Forelimb muscle (tissue), 1 donor: ENCODE data around the gene ASAP2. TPM values are rescaled to one million over a fixed set of nuclear protein-coding genes. Genes with fewer than 3 reads are reported as not detected.

Experiments used
- DNase-seq: peaks from one replicate; pipeline ENCODE4 v3.0.0-alpha.2; 2013; ENCODE audit warnings: low read depth
- polyA plus RNA-seq: library from polyadenylated mRNA; unstranded; fragments of 120-200 nt; gene quantifications from one replicate; pipeline ENCODE4 v1.2.1, GENCODE V29; 2013; ENCODE audit not compliant: insufficient read length

Gene ASAP2
- polyA plus RNA-seq, 1 donor, result 17.6 TPM

- DNase-seq, result no peak
Observed at GRCh38 chr2:9343524-9343923, 136.9 kb downstream of the ASAP2 start.

DNA sequence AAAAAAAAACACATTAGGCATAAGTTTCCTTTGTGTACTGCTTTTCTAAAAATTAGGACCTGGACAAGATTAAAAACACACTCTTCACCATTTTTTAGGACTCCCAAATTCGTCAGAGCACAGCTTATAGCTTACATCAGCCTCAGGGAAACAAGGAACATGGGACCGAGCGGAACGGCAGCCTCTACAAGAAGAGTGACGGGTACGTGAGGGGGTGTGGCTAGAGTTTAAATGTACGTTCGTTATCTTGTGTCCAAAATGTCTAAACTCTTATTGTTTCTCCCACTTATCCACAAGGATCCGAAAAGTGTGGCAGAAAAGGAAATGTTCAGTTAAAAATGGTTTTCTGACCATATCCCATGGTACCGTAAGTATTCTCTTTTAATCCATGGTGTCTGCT is 137.8 kb downstream of the ASAP2 start:
- no peak for DNase-seq

DNA sequence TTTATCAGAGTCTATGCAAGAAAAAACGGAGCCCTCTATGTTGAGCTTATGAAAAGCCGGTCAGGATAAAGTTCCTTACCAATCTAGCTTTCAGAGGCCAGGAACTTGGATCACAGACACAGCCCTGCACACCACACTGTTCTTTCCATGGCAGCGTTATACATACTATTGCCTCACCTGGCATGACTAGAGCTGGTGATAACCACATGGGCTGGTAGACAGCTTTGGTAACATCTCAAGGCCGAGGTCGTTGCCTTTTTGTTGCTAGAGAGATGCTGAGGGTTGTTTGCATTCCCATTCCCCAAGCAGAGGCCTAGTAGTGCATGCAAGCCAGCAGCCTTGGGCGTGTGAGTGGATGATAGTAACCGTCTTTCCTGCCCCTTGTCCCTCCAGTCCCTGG is 138.7 kb downstream of the ASAP2 start:
- DNase-seq, result no peak

- no peak for DNase-seq
Observed at GRCh38 chr2:9345997-9346396, 139.4 kb downstream of the ASAP2 start.

GRCh38 chr2:9346885-9347284 is 140.3 kb downstream of the ASAP2 start:
- no peak for DNase-seq

GRCh38 chr2:9347411-9347881 is 140.8 kb downstream of the ASAP2 start:
- no peak for DNase-seq

DNA sequence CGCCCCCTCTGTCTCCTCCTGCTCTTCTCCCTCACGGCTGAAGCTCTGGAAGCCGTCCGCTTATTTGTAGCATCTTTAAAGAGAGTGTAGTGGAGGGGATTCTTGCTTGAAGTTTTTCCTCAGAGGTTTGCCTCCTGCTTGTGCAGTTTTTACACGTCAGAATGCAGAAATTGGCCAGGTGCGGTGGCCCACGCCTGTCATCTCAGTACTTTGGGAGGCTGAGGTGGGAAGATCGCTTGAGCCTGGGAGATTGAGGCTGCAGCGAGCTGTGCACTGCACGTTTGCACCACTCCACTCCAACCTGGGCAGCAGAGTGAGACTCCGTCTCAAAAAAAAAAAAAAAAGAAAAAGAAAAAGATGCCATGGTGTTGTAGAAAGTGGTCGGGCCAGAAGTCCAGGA is 147.7 kb downstream of the ASAP2 start:
- DNase-seq, result no peak

DNA sequence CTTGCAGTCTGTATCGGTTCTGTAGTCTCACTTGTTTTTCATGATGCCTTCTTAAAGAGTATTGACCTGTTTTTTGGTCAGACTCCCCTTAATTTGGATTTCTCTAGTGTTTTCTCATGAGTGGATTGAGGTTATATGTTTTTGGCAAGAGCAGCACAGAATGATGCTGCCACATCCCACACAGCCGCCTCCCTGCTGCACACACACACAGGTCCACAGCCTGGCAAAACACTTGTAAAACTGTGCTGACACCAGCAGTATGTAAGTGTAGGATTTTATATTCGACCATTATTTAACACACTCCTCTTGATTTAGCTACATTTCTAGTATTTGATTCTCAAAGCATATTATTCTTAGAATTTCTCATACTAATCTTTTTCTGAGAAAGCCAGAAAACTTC is 148.7 kb downstream of the ASAP2 start:
- DNase-seq, result no peak

DNA sequence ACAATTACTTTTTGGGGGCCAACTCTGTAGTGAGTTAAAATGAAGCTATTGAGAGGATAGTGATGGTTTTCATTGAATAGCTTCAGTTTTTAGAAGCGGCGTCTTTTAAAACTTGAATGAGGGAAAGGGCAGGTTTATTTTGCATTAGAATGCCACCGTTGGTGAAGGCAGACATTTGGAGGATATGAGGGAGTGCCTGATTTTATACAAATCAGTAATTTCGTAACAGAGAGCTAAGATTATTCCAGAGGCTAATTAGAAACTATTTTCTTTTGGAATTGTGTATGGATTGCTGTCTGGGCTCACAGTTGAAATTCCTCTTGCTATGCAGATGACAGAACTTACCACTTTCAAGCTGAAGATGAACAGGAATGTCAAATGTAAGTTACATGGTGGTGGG is 149.1 kb downstream of the ASAP2 start:
- DNase-seq, result no peak

- no peak for DNase-seq
Observed at GRCh38 chr2:9356261-9356660, 149.6 kb downstream of the ASAP2 start.

DNA sequence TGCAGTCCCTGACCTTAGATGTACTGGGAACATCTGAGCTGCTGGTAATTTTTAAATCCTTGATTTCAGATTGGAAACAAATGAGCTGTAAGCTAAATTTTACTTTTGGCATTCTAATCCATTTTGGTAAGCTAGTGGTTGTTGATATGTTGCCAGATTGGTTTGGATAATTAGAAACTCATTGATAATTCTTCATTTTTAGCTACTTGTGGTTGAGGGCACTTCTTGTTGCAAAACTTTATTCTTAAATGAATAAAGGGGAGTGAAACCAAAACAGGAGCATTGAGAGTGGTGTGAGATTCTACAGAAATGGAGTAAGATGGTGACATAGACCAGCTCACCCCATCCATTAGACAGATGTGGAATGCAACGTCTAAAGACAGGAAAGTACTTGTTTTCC is 152.2 kb downstream of the ASAP2 start:
- DNase-seq, result no peak

GRCh38 chr2:9359463-9359862 is 152.9 kb downstream of the ASAP2 start:
- no peak for DNase-seq

DNA sequence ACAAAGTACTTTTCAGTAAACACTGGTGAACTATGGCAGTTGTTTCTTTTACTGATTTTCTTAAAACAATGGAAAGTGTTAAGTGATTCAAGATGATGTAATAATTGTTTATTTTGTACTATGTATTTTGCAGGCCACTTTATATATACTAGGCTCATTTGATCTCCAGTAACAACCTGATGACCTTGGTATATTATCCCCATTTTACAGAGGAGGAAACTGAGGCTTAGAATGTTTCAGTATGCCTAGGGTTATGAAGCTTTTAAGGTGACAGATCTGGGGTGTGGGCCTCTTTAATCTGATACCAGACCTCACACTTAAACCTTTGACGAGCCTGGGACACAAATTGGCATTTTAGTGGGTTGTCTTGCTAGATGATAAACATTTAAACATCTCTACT is 153.5 kb downstream of the ASAP2 start:
- no peak for DNase-seq

GRCh38 chr2:9360701-9361100 is 154.1 kb downstream of the ASAP2 start:
- DNase-seq, result no peak

DNA sequence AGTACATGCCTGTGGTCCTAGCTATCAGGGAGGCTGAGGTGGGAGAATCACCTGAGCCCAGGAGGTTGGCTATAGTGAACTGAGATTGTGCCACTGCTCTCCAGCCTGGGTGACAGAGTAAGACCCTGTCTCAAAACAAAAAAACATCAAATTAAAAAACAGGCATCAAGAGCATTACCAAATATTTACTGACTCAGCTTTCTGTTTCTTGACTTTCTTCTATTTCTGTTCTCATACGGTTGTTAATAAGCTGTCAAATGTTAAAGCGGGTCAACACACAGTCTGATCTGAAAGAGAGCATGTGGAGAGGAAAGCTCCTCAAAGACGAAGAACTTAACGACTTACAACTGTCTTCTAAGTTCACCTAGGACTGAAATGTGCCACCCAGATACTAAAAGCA is 157.8 kb downstream of the ASAP2 start:
- no peak for DNase-seq

DNA sequence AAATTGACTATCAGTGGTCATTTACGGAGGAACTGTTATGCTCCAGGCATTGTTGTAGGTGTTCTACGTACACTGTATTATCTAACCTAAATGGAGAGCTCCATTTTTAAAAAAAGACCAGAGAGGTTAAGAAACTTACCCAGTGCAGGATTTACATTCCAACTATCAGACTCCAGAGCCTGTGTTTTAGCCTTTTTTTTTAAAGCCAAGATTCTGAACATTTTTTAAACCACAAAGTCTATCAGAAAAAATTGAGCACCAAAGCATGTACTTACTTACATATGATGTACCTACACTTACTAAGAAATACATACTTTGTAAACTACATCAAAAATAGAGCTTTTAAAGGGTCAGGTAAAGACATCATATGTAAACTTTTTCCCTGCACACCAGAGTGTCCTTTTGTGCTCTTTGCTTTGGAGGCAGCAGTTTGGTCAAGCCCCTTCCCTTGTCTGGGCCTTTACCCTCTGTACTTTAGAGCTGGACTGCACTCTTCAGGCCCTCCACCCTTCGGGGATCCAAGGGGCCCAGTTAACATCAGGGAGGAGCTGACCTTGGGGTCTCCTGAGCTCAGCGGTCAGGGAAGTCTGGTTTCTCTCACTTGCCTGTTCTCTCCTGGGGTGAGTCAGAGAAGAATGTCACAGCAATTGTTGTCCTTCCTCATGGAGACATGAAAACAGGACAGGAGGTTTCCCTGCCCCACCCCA is 158.3 kb downstream of the ASAP2 start:
- no peak for DNase-seq

- DNase-seq, result no peak
Observed at GRCh38 chr2:9365498-9366019, 158.9 kb downstream of the ASAP2 start.

DNA sequence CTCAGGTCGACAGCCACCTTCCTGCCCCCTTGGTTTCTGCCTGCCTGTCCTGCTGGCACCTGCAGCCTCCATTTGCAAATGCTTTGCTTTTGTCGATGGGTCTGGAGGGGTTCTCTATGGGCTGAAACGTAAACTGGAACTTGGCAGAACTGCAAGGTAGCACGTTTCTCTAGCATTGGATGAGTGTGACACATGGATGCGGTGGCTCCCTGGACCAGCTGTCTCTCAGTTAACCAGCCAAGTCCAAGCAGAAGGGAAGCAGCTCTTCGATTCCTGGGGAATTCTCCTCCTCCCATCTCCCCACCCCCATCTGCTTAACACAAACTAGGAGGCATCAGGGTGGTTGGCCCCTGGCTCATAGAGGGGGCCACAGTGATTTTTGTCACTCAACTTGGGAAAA is 159.4 kb downstream of the ASAP2 start:
- no peak for DNase-seq

DNA sequence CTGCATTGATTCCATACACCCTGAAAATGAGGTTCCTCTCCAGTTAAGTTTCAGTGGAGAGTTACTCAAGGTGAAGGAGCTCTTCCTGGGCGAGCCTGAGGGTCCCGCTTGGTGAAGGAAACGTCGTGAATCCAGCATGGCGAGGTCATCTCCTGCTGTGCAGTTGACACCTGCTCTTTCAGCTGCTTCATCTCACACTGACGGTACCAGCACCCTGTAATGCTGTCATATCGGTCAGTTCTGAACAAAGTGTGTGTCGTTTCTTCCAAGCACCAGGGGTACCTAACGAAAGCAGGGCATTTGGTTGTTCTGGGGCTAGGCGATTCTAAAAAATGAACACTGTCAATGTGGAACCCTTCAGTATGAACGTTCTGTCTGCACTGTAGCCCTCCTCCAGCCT is 164.1 kb downstream of the ASAP2 start:
- no peak for DNase-seq

DNA sequence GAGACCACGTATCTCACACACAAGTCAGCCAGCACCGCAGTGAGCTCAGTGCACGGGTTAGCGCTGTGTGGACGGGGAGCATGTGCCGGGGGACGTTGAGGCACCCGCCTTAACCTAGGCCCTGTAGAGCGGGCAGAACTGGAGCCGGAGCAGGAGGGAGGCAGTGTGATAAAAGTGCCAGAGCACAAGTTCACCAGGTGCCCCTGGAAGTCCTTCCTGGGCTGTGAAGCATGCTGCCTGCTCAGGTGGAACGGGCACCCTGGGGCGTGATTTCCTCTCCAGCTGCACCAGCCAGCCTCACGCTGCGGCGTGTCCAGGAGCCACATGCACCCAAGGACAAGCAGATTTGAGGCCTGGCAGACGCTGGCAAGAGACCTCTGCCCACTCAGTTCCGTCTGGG is 166.4 kb downstream of the ASAP2 start:
- no peak for DNase-seq

GRCh38 chr2:9373476-9373875 is 166.9 kb downstream of the ASAP2 start:
- no peak for DNase-seq

GRCh38 chr2:9374071-9374730 is 167.6 kb downstream of the ASAP2 start:
- DNase-seq, result no peak

DNA sequence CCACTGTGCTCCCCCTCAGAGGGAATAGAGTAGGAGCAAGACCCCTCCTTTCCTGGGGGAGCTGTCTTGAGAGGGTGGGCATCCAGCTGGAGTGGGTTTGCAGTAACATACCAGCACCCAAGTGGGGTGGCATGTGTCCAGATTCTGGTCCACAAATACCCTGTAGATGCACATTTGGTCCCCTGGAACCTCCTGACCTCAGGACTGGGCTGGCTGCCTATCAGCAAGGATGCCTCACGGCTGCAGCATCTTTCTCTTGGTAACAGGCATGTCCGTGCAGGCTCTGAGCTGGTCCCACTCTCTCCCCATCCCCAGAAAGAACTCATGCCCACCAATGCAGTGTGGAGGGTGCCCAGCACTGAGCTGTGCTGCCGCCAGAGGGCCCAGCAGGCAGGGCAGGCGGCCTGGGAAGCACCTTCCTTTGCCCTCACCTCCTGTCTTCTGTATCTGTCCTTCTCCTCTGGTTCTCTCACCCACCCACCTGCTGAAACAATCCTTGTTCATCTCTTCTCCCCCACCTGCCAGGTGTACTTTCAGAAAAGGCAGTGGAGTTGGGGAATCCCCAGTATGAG is 169.3 kb downstream of the ASAP2 start:
- DNase-seq, result no peak
